HFFc6 (cell line): ENCODE results near the gene F12. TPM values are rescaled to one million over a fixed set of nuclear protein-coding genes. Genes with fewer than 3 reads are reported as not detected.

Source experiments
- DNase-seq: peaks from one replicate; pipeline ENCODE4 v3.0.0-alpha.2; 2018
- H3K27ac Mint-ChIP-seq: 2 replicates; pipeline ENCODE4 v1.8.0; 2020; ENCODE audit warnings: mild to moderate bottlenecking, mixed read lengths
- H3K27me3 Mint-ChIP-seq: 2 replicates; pipeline ENCODE4 v1.8.0; 2021; ENCODE audit warnings: mild to moderate bottlenecking, moderate library complexity, mixed read lengths; ENCODE audit not compliant: insufficient read depth
- H3K36me3 Mint-ChIP-seq: 2 replicates; pipeline ENCODE4 v1.8.0; 2021; ENCODE audit warnings: low read depth, mixed read lengths
- H3K4me1 Mint-ChIP-seq: 2 replicates; pipeline ENCODE4 v1.8.0; 2020; ENCODE audit warnings: low read depth, mixed read lengths
- H3K4me3 Mint-ChIP-seq: 2 replicates; pipeline ENCODE4 v1.8.0; 2020; ENCODE audit warnings: mild to moderate bottlenecking, moderate library complexity, mixed read lengths
- H3K9me3 Mint-ChIP-seq: 2 replicates; pipeline ENCODE4 v1.8.0; 2020; ENCODE audit warnings: mild to moderate bottlenecking, mixed read lengths
- CTCF ChIP-seq: fragments of 200-600 bp; sonication (generic); IDR thresholded peaks from 2 replicates; pipeline ENCODE4 v1.5.0; 2021; ENCODE audit warnings: antibody characterized with exemption, mild to moderate bottlenecking
- total RNA-seq, 6 experiments: library from RNA; stranded (reverse); fragmentation: NEBNext Ultra II Directional; extraction: Animal tissue kit (Norgen Biotek cat#: 25700); gene quantifications; 2 replicates in 1 of 6; 3 replicates in 5 of 6; pipeline ENCODE4 v1.2.3, GENCODE V29; 2021

F12 gene
- total RNA-seq, 6 experiments from 2014 or later, result 0.63 to 1.2 (median 0.87) TPM

GRCh38 chr5:177440990-177441780, 31.8 kb upstream of the F12 start:
- Mint-ChIP-seq H3K4me3 (no peak overlapping the region), H3K4me1 (peaks cover 11% of the 10 kb centered on the region), H3K27ac (no peak overlapping the region), H3K9me3 (no peaks in the 10 kb centered on the region), H3K27me3 (peaks cover 6% of the 10 kb centered on the region), H3K36me3 (peaks cover 19% of the 10 kb centered on the region)
- TF ChIP-seq CTCF, result no peak
- DNase-seq, result no peak

GRCh38 chr5:177440211-177440989, 31.0 kb upstream of the F12 start:
- no peaks in the 10 kb centered on the region for H3K9me3 Mint-ChIP-seq
- no peak overlapping the region for H3K4me3 Mint-ChIP-seq
- peaks cover 6% of the 10 kb centered on the region for H3K27me3 Mint-ChIP-seq
- H3K4me1 Mint-ChIP-seq, result peaks cover 3% of the 10 kb centered on the region
- no peak overlapping the region for H3K27ac Mint-ChIP-seq
- no peak for TF ChIP-seq CTCF
- no peak for DNase-seq
- H3K36me3 Mint-ChIP-seq, result peaks cover 19% of the 10 kb centered on the region

- Mint-ChIP-seq H3K36me3 (peaks cover 19% of the 10 kb centered on the region), H3K4me1 (no peaks in the 10 kb centered on the region; the same call in 1 of the 2 replicates), H3K27me3 (peaks cover 3% of the 10 kb centered on the region), H3K9me3 (no peaks in the 10 kb centered on the region), H3K4me3 (no peak overlapping the region), H3K27ac (no peak overlapping the region)
- DNase-seq, result no peak
- no peak for TF ChIP-seq CTCF
These were observed 30.2 kb upstream of the F12 start for GRCh38 chr5:177439518-177440053.

- Mint-ChIP-seq H3K27ac (no peak overlapping the region), H3K36me3 (peaks cover 19% of the 10 kb centered on the region), H3K9me3 (no peaks in the 10 kb centered on the region), H3K27me3 (no peaks in the 10 kb centered on the region; the same call in none of the 2 replicates), H3K4me3 (no peak overlapping the region), H3K4me1 (no peaks in the 10 kb centered on the region)
- TF ChIP-seq CTCF, result no peak
- no peak for DNase-seq
These were observed 29.1 kb upstream of the F12 start for GRCh38 chr5:177438468-177438867.

GRCh38 chr5:177437623-177438022, 28.3 kb upstream of the F12 start:
- Mint-ChIP-seq H3K27ac (no peak overlapping the region), H3K4me3 (no peak overlapping the region), H3K27me3 (no peaks in the 10 kb centered on the region; the same call in none of the 2 replicates), H3K4me1 (no peaks in the 10 kb centered on the region), H3K9me3 (no peaks in the 10 kb centered on the region), H3K36me3 (peaks cover 19% of the 10 kb centered on the region)
- no peak for TF ChIP-seq CTCF
- DNase-seq, result no peak
